ENCODE results near the gene TRPM2.

DNA sequence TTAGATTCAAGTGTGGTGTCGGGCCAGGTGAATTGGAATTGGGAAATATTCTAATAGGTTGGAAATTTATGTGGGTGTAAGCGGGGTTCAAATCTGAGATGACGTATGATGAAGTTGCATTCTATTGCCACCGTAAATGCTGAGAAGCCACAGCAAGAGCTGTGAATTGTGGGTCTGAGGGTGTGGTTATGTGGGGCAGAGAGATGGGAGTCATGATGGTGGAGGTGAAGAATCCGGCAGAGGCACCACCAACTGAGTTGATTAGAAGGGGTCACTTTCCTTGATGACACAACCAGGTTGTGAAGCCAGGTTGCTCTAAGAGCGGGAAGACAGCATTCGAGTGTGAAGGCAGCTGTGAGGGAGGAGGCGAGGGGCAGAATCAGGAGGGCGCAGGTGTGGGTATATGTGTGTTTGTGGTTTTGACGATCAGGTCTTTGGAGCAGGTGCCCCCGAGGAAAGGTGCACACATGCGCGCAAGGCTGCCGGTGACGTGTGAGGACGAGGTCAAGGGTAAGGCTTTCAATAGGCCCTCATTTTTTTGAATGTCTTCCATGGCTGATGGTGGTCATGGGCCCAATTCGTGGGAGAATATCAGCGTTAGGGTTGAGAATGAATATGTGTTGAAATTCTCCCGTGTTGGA is 120.6 kb downstream of the TRPM2 start:
- TF ChIP-seq, protein P1, sequence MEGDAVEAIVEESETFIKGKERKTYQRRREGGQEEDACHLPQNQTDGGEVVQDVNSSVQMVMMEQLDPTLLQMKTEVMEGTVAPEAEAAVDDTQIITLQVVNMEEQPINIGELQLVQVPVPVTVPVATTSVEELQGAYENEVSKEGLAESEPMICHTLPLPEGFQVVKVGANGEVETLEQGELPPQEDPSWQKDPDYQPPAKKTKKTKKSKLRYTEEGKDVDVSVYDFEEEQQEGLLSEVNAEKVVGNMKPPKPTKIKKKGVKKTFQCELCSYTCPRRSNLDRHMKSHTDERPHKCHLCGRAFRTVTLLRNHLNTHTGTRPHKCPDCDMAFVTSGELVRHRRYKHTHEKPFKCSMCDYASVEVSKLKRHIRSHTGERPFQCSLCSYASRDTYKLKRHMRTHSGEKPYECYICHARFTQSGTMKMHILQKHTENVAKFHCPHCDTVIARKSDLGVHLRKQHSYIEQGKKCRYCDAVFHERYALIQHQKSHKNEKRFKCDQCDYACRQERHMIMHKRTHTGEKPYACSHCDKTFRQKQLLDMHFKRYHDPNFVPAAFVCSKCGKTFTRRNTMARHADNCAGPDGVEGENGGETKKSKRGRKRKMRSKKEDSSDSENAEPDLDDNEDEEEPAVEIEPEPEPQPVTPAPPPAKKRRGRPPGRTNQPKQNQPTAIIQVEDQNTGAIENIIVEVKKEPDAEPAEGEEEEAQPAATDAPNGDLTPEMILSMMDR (IDR thresholded peaks at IDR 0.05 in 4 of 5, conservative IDR thresholded peaks at IDR 0.05 in 1 of 5) = no peak
- no peak for TF ChIP-seq POLR2A (IDR thresholded peaks at IDR 0.05)
